Chondrocyte (in vitro differentiated cells): ENCODE data around the gene EXD3. TPM values are rescaled to one million over a fixed set of nuclear protein-coding genes. Genes with fewer than 3 reads are reported as not detected.

Experiments used
- DNase-seq: peaks from one replicate; pipeline ENCODE4 v3.0.0; 2021; ENCODE audit warnings: mixed read lengths, low spot score
- H3K27ac Mint-ChIP-seq: one replicate; pipeline ENCODE4 v1.8.0; 2021; ENCODE audit warnings: mild to moderate bottlenecking, moderate library complexity, mixed read lengths; ENCODE audit not compliant: unreplicated experiment
- H3K27me3 Mint-ChIP-seq: 2 replicates; pipeline ENCODE4 v1.8.0; 2021; ENCODE audit warnings: low read depth, mixed read lengths
- H3K36me3 Mint-ChIP-seq: 2 replicates; pipeline ENCODE4 v1.8.0; 2021; ENCODE audit warnings: low read depth, mixed read lengths
- H3K4me1 Mint-ChIP-seq: 2 replicates; pipeline ENCODE4 v1.8.0; 2021; ENCODE audit warnings: low read depth, mild to moderate bottlenecking, mixed read lengths
- H3K4me3 Mint-ChIP-seq: one replicate; pipeline ENCODE4 v1.8.0; 2021; ENCODE audit warnings: mild to moderate bottlenecking, moderate library complexity, mixed read lengths; ENCODE audit not compliant: unreplicated experiment
- H3K9me3 Mint-ChIP-seq: 2 replicates; pipeline ENCODE4 v1.8.0; 2021; ENCODE audit warnings: low read depth, mixed read lengths
- CTCF ChIP-seq: fragments of 200-600 bp; sonication (generic); IDR thresholded peaks from 2 replicates; pipeline ENCODE4 v1.5.0; 2021; ENCODE audit warnings: antibody characterized with exemption, mild to moderate bottlenecking, moderate library complexity
- total RNA-seq: library from RNA; stranded (reverse); gene quantifications from 3 replicates; pipeline ENCODE4 v1.2.1, GENCODE V29; 2021

The EXD3 gene
- total RNA-seq, 1 donor from 2014 or later: 11.6 TPM

GRCh38 chr9:137269231-137269772, 153.7 kb downstream of the EXD3 start:
- TF ChIP-seq CTCF: no peak
- H3K4me3 Mint-ChIP-seq: no peak overlapping the region
- peaks cover 16% of the 10 kb centered on the region for H3K36me3 Mint-ChIP-seq
- DNase-seq: no peak
- H3K27me3 Mint-ChIP-seq: no peaks in the 10 kb centered on the region
- H3K27ac Mint-ChIP-seq: peak overlapping the region; percentile 71
- H3K9me3 Mint-ChIP-seq: no peaks in the 10 kb centered on the region
- peaks cover 40% of the 10 kb centered on the region for H3K4me1 Mint-ChIP-seq

- Mint-ChIP-seq H3K27me3 (no peaks in the 10 kb centered on the region), H3K27ac (peak overlapping the region; percentile 71), H3K36me3 (peaks cover 16% of the 10 kb centered on the region), H3K4me3 (no peak overlapping the region), H3K9me3 (no peaks in the 10 kb centered on the region), H3K4me1 (peaks cover 38% of the 10 kb centered on the region)
- no peak for TF ChIP-seq CTCF
- DNase-seq: no peak
These were observed 154.3 kb downstream of the EXD3 start for GRCh38 chr9:137268538-137269201.

- Mint-ChIP-seq H3K9me3 (no peaks in the 10 kb centered on the region), H3K27me3 (no peaks in the 10 kb centered on the region), H3K27ac (peak overlapping the region; percentile 71), H3K4me1 (peaks cover 38% of the 10 kb centered on the region), H3K4me3 (no peak overlapping the region), H3K36me3 (peaks cover 12% of the 10 kb centered on the region)
- no peak for DNase-seq
- TF ChIP-seq CTCF: no peak
These were observed 155.0 kb downstream of the EXD3 start for GRCh38 chr9:137267933-137268355.

GRCh38 chr9:137266585-137267453, 156.1 kb downstream of the EXD3 start:
- Mint-ChIP-seq H3K27ac (no peak overlapping the region), H3K36me3 (peaks cover 12% of the 10 kb centered on the region), H3K27me3 (no peaks in the 10 kb centered on the region), H3K4me3 (no peak overlapping the region), H3K4me1 (peaks cover 38% of the 10 kb centered on the region), H3K9me3 (no peaks in the 10 kb centered on the region)
- no peak for TF ChIP-seq CTCF
- no peak for DNase-seq

GRCh38 chr9:137266162-137266527, 156.8 kb downstream of the EXD3 start:
- H3K4me1 Mint-ChIP-seq: peaks cover 37% of the 10 kb centered on the region
- TF ChIP-seq CTCF: no peak
- peaks cover 13% of the 10 kb centered on the region for H3K36me3 Mint-ChIP-seq
- no peak overlapping the region for H3K27ac Mint-ChIP-seq
- no peak overlapping the region for H3K4me3 Mint-ChIP-seq
- no peak for DNase-seq
- no peaks in the 10 kb centered on the region for H3K27me3 Mint-ChIP-seq
- no peaks in the 10 kb centered on the region for H3K9me3 Mint-ChIP-seq
